Naive thymus-derived CD8-positive, alpha-beta T cell (primary cell): ENCODE data around the gene RASA3. TPM values are rescaled to one million over a fixed set of nuclear protein-coding genes. Genes with fewer than 3 reads are reported as not detected.

Experiments
- ATAC-seq, 2 donors: fragments of 150-1000 bp; cut with Tn5 transposase in 1 of 2; sonication (Bioruptor Pico), chemical (Tn5 transposase) in 1 of 2; 1 replicate in 1 of 2; 2 replicates in 1 of 2; pipeline ENCODE4 v1.10.0; 2021; ENCODE audit warnings: mild to moderate bottlenecking in 2 of 2, moderate library complexity in 2 of 2
- POLR2A ChIA-PET: fragments of 350-600 bp; sonication (Branson Sonifier 250); formaldehyde crosslinking; loops from one replicate; lab custom pipeline; 2021; ENCODE audit warnings: antibody characterized with exemption; lab: Charles Lee
- DNase-seq, 10 donors: peaks; one replicate each; pipeline versions ENCODE4 v3.0.0 to v3.0.0-alpha.2; 2020 to 2022
- H3K27ac Mint-ChIP-seq, 10 donors: one replicate each; pipeline ENCODE4 v1.8.0; 2020 to 2022; ENCODE audit warnings: mild to moderate bottlenecking in 10 of 10, mixed read lengths in 10 of 10, moderate library complexity in 4 of 10, inconsistent platforms in 1 of 10
- H3K27me3 Mint-ChIP-seq, 5 donors: one replicate each; pipeline ENCODE4 v1.8.0; 2021 to 2022; ENCODE audit warnings: mixed read lengths in 5 of 5
- H3K36me3 Mint-ChIP-seq, 3 donors: one replicate each; pipeline ENCODE4 v1.8.0; 2020 to 2022; ENCODE audit warnings: mixed read lengths in 3 of 3, mild to moderate bottlenecking in 2 of 3, inconsistent platforms in 1 of 3
- H3K4me1 Mint-ChIP-seq, 4 donors: one replicate each; pipeline ENCODE4 v1.8.0; 2021 to 2022; ENCODE audit warnings: mixed read lengths in 4 of 4
- H3K4me3 Mint-ChIP-seq, 10 donors: one replicate each; pipeline ENCODE4 v1.8.0; 2020 to 2022; ENCODE audit warnings: mild to moderate bottlenecking in 10 of 10, mixed read lengths in 10 of 10, moderate library complexity in 6 of 10, inconsistent platforms in 1 of 10
- H3K9me3 Mint-ChIP-seq, 9 donors: one replicate each; pipeline ENCODE4 v1.8.0; 2020 to 2022; ENCODE audit warnings: mixed read lengths in 9 of 9, mild to moderate bottlenecking in 3 of 9, inconsistent platforms in 1 of 9, moderate library complexity in 1 of 9
- polyA plus RNA-seq, 3 donors: library from polyadenylated mRNA; unstranded; fragments of 300-500 nt; fragmentation: Illumina TruSeq; gene quantifications; one replicate each; pipeline ENCODE4 v1.2.3, GENCODE V29; 2021
- total RNA-seq, 8 experiments: library from RNA in 2 of 8; stranded (reverse) in 2 of 8; gene quantifications; one replicate each; pipeline ENCODE4 v1.2.3 and lab custom pipeline; 2021 to 2026

RASA3 gene
- total and polyA plus RNA-seq, 5 experiments from 2014 or later, result 62.2 to 196 (median 169) TPM

DNA sequence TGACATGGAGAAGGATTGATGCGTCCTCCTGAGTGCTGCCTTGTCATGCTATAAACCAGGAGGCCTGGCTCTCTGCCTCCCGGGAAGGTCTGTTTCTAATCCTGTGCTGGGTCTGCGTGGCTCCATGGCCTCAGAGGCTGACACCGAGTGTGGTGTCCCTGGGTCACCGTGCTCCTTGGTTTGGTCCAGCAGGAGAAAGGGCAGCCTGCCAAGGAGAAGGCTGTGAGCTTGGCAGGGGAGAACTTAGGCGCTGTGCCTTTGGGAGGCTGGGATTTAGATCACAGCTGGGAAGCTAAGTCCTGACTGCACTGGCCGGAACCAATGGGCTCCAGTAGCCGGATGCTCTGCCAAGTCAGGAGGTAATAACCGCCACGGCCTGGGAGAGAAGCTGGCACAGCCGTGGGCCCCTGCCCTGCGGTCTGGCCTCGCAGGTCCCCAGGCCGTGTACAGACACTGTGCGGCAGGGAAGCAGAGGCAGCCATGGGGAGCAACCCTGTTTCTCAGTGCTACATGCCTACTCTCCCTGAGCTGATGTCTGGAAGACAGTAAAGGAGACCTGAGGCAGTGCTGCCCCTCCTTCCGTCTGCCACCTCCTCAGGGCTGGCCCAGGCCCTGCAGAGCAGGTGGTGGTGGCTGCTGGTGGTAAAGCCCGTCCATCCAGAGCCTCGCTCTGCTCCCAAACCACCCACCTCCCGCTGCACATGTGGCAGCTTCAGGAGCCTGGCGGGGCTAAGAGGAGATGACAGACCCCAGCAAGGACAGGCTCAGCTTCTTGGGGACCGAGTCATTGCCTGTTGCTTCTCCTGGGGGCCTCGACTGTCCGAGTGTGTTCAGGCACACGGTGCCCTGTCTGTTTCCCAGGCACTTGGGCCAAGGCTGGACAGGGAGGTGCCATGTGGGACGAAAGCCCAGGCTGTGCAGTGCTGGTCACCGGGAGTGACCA, 203.5 kb downstream of the RASA3 start:
- POLR2A ChIA-PET, result no interaction called here
- ATAC-seq (no peak), DNase-seq (peak in 1 of 10 donors; percentile 59)
- H3K4me3 Mint-ChIP-seq, result no peak overlapping the region
- H3K27me3 Mint-ChIP-seq, result peaks cover 0 to 6% (median 0%) of the 10 kb centered on the region in 5 donors
- H3K4me1 Mint-ChIP-seq, result peaks cover 0 to 12% (median 6%) of the 10 kb centered on the region in 4 donors
- H3K9me3 Mint-ChIP-seq, result no peaks in the 10 kb centered on the region
- H3K36me3 Mint-ChIP-seq, result no peaks in the 10 kb centered on the region
- H3K27ac Mint-ChIP-seq, result peak overlapping the region in 1 of 10 donors; percentile 80

Other genes with a start within 250 kb of the RASA3 start
- gene C13orf46, start 158.5 kb downstream of the RASA3 start, total RNA-seq, result 10 to 100 TPM; 15.6 to 16.2 TPM
- gene C13orf46, start 158.5 kb downstream of the RASA3 start, polyA plus RNA-seq, result 1 to 10 TPM in 1 of 3 donors, under 1 TPM in 2; 0.43 to 1.8 (median 0.67) TPM
- 1 to 10 TPM; 1.5 to 2.0 TPM for gene CFAP97D2, start 46.6 kb upstream of the RASA3 start, total RNA-seq
- gene CFAP97D2, start 46.6 kb upstream of the RASA3 start, polyA plus RNA-seq, result 1 to 10 TPM; 2.6 to 4.8 (median 3.7) TPM
- gene CDC16, start 102.3 kb upstream of the RASA3 start, total RNA-seq, result 100 to 1,000 TPM; 134 to 143 TPM
- 10 to 100 TPM; 12.9 to 19.6 (median 15.4) TPM for gene CDC16, start 102.3 kb upstream of the RASA3 start, polyA plus RNA-seq
- gene UPF3A, start 149.0 kb upstream of the RASA3 start, total RNA-seq, result 100 to 1,000 TPM; 106 to 111 TPM
- 10 to 100 TPM; 17.7 to 35.4 (median 20.9) TPM for gene UPF3A, start 149.0 kb upstream of the RASA3 start, polyA plus RNA-seq
- gene CHAMP1, start 181.9 kb upstream of the RASA3 start, total RNA-seq, result 10 to 100 TPM; 20.1 to 27.3 TPM
- gene CHAMP1, start 181.9 kb upstream of the RASA3 start, polyA plus RNA-seq, result 1 to 10 TPM; 4.4 to 7.5 (median 5.5) TPM